ENCODE data around the gene YWHAG. TPM values are rescaled to one million over a fixed set of nuclear protein-coding genes. Genes with fewer than 3 reads are reported as not detected.

YWHAG gene
- polyA plus RNA-seq, 1 donor, result 126 TPM

Other genes with a start within 250 kb of the YWHAG start
- gene SRRM3, start 157.1 kb downstream of the YWHAG start, polyA plus RNA-seq (ENCODE audit: insufficient read length), result 2.1 TPM
- gene HSPB1, start 56.3 kb downstream of the YWHAG start, polyA plus RNA-seq (ENCODE audit: insufficient read length), result 109 TPM
- 4.3 TPM for gene SSC4D, start 50.7 kb upstream of the YWHAG start, polyA plus RNA-seq (ENCODE audit: insufficient read length)
- gene ZP3, start 66.0 kb upstream of the YWHAG start, polyA plus RNA-seq (ENCODE audit: insufficient read length), result 3.3 TPM
- 6.8 TPM for gene DTX2, start 102.7 kb upstream of the YWHAG start, polyA plus RNA-seq (ENCODE audit: insufficient read length)
- gene UPK3B, start 151.6 kb upstream of the YWHAG start, polyA plus RNA-seq (ENCODE audit: insufficient read length), result 1.1 TPM
- 6.2 TPM for gene SPDYE16, start 184.3 kb upstream of the YWHAG start, polyA plus RNA-seq (ENCODE audit: insufficient read length)